PC-9 (cell line): ENCODE data around the gene STIMATE. TPM values are rescaled to one million over a fixed set of nuclear protein-coding genes. Genes with fewer than 3 reads are reported as not detected.

Experiments
- BruUV-seq: library from RNA; stranded (reverse); fragments of 400-500 nt; replicated peaks from 2 replicates; lab custom pipeline; 2021; lab: Mats Ljungman, UMichigan
- CTCF ChIA-PET: fragments of 300-600 bp; sonication (Branson Sonifier 250); formaldehyde crosslinking; loops from one replicate; lab custom pipeline; 2022; ENCODE audit warnings: antibody characterized with exemption; lab: Charles Lee
- POLR2A ChIA-PET: fragments of 300-600 bp; sonication (Branson Sonifier 250); formaldehyde crosslinking; loops from one replicate; lab custom pipeline; 2022; ENCODE audit warnings: antibody characterized with exemption; ENCODE audit not compliant: unreplicated experiment; lab: Charles Lee
- DNase-seq, 2 experiments: peaks; one replicate each; pipeline versions ENCODE4 v3.0.0 to v3.0.0-alpha.2; 2015 to 2022; ENCODE audit warnings: mixed read lengths in 1 of 2
- H2AFZ ChIP-seq: fragments of 200-600 bp; sonication (generic); 2 replicates; pipeline ENCODE4 v1.8.1; 2017; ENCODE audit warnings: antibody characterized with exemption
- H3F3A ChIP-seq: fragments of 200-600 bp; sonication (generic); 2 replicates; pipeline ENCODE4 v1.8.1; 2017; ENCODE audit warnings: antibody characterized with exemption, mild to moderate bottlenecking, low read depth; ENCODE audit not compliant: insufficient read depth
- H3K27ac ChIP-seq: fragments of 200-600 bp; sonication (generic); 2 replicates; pipeline ENCODE4 v1.6.1; 2016; ENCODE audit warnings: mixed run types
- H3K27me3 ChIP-seq: fragments of 200-600 bp; sonication (generic); 2 replicates; pipeline ENCODE4 v1.6.1; 2016; ENCODE audit warnings: low read depth, mixed run types; ENCODE audit not compliant: insufficient read depth
- H3K36me3 ChIP-seq: fragments of 200-600 bp; sonication (generic); 2 replicates; pipeline ENCODE4 v1.6.1; 2016; ENCODE audit warnings: low read depth, mixed run types
- H3K4me1 ChIP-seq: fragments of 200-600 bp; sonication (generic); replicated peaks from 2 replicates; pipeline ENCODE4 v1.6.1; 2016; ENCODE audit warnings: mixed run types; ENCODE audit not compliant: insufficient read depth
- H3K4me2 ChIP-seq: fragments of 200-600 bp; sonication (generic); 2 replicates; pipeline ENCODE4 v1.6.1; 2017; ENCODE audit warnings: mixed run types
- H3K4me3 ChIP-seq: fragments of 200-600 bp; sonication (generic); 2 replicates; pipeline ENCODE4 v1.6.1; 2016; ENCODE audit warnings: mixed run types
- H3K79me2 ChIP-seq: fragments of 200-600 bp; sonication (generic); 2 replicates; pipeline ENCODE4 v1.6.1; 2017; ENCODE audit warnings: low read depth, mixed run types
- H3K9me2 ChIP-seq: fragments of 200-600 bp; sonication (generic); 2 replicates; pipeline ENCODE4 v1.8.1; 2017; ENCODE audit warnings: mild to moderate bottlenecking; ENCODE audit not compliant: insufficient read depth
- H3K9me3 ChIP-seq: fragments of 200-600 bp; sonication (generic); 2 replicates; pipeline ENCODE4 v1.8.1; 2016; ENCODE audit warnings: low read depth; ENCODE audit not compliant: insufficient read depth
- H4K20me1 ChIP-seq: fragments of 200-600 bp; sonication (generic); 2 replicates; pipeline ENCODE4 v1.8.1; 2017; ENCODE audit not compliant: insufficient read depth
- CTCF ChIP-seq: fragments of 200-600 bp; sonication (generic); conservative IDR thresholded peaks from 2 replicates; pipeline ENCODE4 v1.6.1; 2017; ENCODE audit warnings: mixed run types, antibody characterized with exemption, mild to moderate bottlenecking, moderate library complexity
- EZH2 ChIP-seq: fragments of 200-600 bp; sonication (generic); IDR thresholded peaks from 2 replicates; pipeline ENCODE4 v1.8.0; 2017; ENCODE audit warnings: antibody characterized with exemption, low read depth
- intact Hi-C: fragments of 100-400 bp; cut with micrococcal nuclease; formaldehyde crosslinking; loops from one replicate; pipeline ENCODE4 v1.10.0; 2022; ENCODE audit not compliant: unreplicated experiment
- total RNA-seq: library from RNA; stranded (reverse); gene quantifications from 2 replicates; pipeline ENCODE4 v1.2.3, GENCODE V29; 2021

STIMATE gene
- total RNA-seq, 1 experiment from 2014 or later, result 16.8 TPM

- no peaks in the 10 kb centered on the region for H4K20me1 ChIP-seq
- DNase-seq, result no peak
- no peaks in the 10 kb centered on the region for H3K27me3 ChIP-seq
- ChIA-PET POLR2A (no interaction called here), CTCF (interaction anchor here (0.6 kb wide), 1 partner anchor 169 kb away, joined by 3 read pairs; no protein-coding TSS in a partner anchor)
- no peak overlapping the region for H2AFZ ChIP-seq
- no peak overlapping the region for H3K4me3 ChIP-seq
- H3F3A ChIP-seq, result no peaks in the 10 kb centered on the region
- no peak overlapping the region for H3K27ac ChIP-seq
- H3K79me2 ChIP-seq, result no peaks in the 10 kb centered on the region
- no peaks in the 10 kb centered on the region for H3K9me2 ChIP-seq
- no peaks in the 10 kb centered on the region for H3K9me3 ChIP-seq
- TF ChIP-seq EZH2 (no peak), CTCF (no peak)
- no peak overlapping the region for H3K4me2 ChIP-seq
- no TSS peak for BruUV-seq
- intact Hi-C loops, result no loop called here
- no peaks in the 10 kb centered on the region for H3K4me1 ChIP-seq
- no peaks in the 10 kb centered on the region for H3K36me3 ChIP-seq
Measured at GRCh38 chr3:52880047-52880446, 17.3 kb downstream of the STIMATE start.

- DNase-seq, result no peak
- TF ChIP-seq EZH2 (no peak), CTCF (no peak)
- CTCF ChIA-PET, result interaction anchor here (0.6 kb wide), 1 partner anchor 170 kb away, joined by 3 read pairs; no protein-coding TSS in a partner anchor
- intact Hi-C loops, result no loop called here
- Histone ChIP-seq H3K4me2 (no peak overlapping the region), H3K9me3 (no peaks in the 10 kb centered on the region), H3K27ac (no peak overlapping the region), H3K9me2 (no peaks in the 10 kb centered on the region), H3K4me3 (no peak overlapping the region), H3K27me3 (no peaks in the 10 kb centered on the region), H2AFZ (no peak overlapping the region), H3K79me2 (no peaks in the 10 kb centered on the region), H3F3A (no peaks in the 10 kb centered on the region), H4K20me1 (no peaks in the 10 kb centered on the region), H3K36me3 (no peaks in the 10 kb centered on the region), H3K4me1 (no peaks in the 10 kb centered on the region)
- POLR2A ChIA-PET, result no interaction called here
- BruUV-seq, result no TSS peak
Measured at GRCh38 chr3:52879581-52879980, 17.8 kb downstream of the STIMATE start.

- ChIA-PET CTCF (no interaction called here), POLR2A (no interaction called here)
- no peak for DNase-seq
- Histone ChIP-seq H2AFZ (no peak overlapping the region), H3K27ac (no peak overlapping the region), H3K9me3 (no peaks in the 10 kb centered on the region), H3K79me2 (no peaks in the 10 kb centered on the region), H3K4me1 (no peaks in the 10 kb centered on the region), H3K4me2 (no peak overlapping the region), H3K4me3 (no peak overlapping the region), H4K20me1 (no peaks in the 10 kb centered on the region), H3F3A (no peaks in the 10 kb centered on the region), H3K9me2 (no peaks in the 10 kb centered on the region), H3K27me3 (no peaks in the 10 kb centered on the region), H3K36me3 (no peaks in the 10 kb centered on the region)
- TF ChIP-seq CTCF, result no peak
- intact Hi-C loops, result no loop called here
- BruUV-seq, result no TSS peak
Measured at GRCh38 chr3:52879090-52879489, 18.3 kb downstream of the STIMATE start.
